ENCODE measurements around the gene F3. TPM values are rescaled to one million over a fixed set of nuclear protein-coding genes. Genes with fewer than 3 reads are reported as not detected.
A peak's percentile ranks its signal among the peaks of the same experiment; 100 is the strongest.

Gene F3
- total and polyA plus RNA-seq, 12 donors: 11.8 to 50.9 (median 23.9) TPM

DNA sequence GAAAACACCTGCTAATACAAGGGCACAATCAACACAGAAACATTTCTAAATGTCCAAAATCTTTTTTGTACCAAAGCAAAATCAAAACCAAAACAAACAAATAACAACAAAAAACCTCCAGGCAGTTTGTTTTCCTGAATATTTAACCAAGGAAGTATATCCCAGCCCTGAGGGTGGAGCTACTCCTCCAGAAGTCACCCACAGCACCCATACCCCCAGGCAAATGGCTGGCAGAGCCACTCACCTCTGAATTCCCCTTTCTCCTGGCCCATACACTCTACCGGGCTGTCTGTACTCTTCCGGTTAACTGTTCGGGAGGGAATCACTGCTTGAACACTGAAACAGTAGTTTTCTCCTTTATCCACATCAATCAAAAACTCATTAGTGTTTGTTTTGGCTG lies 9.5 kb downstream of the F3 start:
- Histone ChIP-seq H3K9me3 (replicated peaks in 1 of 3) (no peaks in the 10 kb centered on the region), H3K36me3 (replicated peaks in 1 of 2) (peaks cover 0 to 28% of the 10 kb centered on the region in 2 donors), H3K27ac (no peak overlapping the region), H3K27me3 (no peaks in the 10 kb centered on the region), H3K4me3 (no peak overlapping the region), H3K4me1 (replicated peaks in 1 of 2) (peaks cover 5 to 9% of the 10 kb centered on the region in 2 donors)
- 71 to 92% (median 79%) methylated on average over 3 of the region's 3 CpGs for WGBS, 4 donors
- no peak for DNase-seq
- intact Hi-C loops (cut with DNase I): loop anchor here in 1 of 2 donors (10.0 kb wide), 1 partner anchor 73 kb away; no protein-coding TSS in a partner anchor
- TF ChIP-seq POLR2A (IDR thresholded peaks at IDR 0.05): no peak
- TF ChIP-seq, protein P1, sequence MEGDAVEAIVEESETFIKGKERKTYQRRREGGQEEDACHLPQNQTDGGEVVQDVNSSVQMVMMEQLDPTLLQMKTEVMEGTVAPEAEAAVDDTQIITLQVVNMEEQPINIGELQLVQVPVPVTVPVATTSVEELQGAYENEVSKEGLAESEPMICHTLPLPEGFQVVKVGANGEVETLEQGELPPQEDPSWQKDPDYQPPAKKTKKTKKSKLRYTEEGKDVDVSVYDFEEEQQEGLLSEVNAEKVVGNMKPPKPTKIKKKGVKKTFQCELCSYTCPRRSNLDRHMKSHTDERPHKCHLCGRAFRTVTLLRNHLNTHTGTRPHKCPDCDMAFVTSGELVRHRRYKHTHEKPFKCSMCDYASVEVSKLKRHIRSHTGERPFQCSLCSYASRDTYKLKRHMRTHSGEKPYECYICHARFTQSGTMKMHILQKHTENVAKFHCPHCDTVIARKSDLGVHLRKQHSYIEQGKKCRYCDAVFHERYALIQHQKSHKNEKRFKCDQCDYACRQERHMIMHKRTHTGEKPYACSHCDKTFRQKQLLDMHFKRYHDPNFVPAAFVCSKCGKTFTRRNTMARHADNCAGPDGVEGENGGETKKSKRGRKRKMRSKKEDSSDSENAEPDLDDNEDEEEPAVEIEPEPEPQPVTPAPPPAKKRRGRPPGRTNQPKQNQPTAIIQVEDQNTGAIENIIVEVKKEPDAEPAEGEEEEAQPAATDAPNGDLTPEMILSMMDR (IDR thresholded peaks at IDR 0.05): peak in 1 of 6 experiments; percentile 13

- 94 to 97% (median 94%) methylated on average over 6 of the region's 6 CpGs for WGBS, 4 donors
- intact Hi-C loops (cut with DNase I): loop anchor here in 1 of 2 donors (10.0 kb wide), 1 partner anchor 73 kb away; no protein-coding TSS in a partner anchor
- no peak overlapping the region for H3K27ac ChIP-seq
- peaks cover 5% of the 10 kb centered on the region in 2 donors for H3K4me1 ChIP-seq (replicated peaks in 1 of 2)
- H3K4me3 ChIP-seq: no peak overlapping the region
- no peaks in the 10 kb centered on the region for H3K27me3 ChIP-seq
- TF ChIP-seq, protein P1 (IDR thresholded peaks at IDR 0.05): no peak
- TF ChIP-seq POLR2A (IDR thresholded peaks at IDR 0.05): no peak
- peaks cover 0 to 28% of the 10 kb centered on the region in 2 donors for H3K36me3 ChIP-seq (replicated peaks in 1 of 2)
- H3K9me3 ChIP-seq (replicated peaks in 1 of 3): no peaks in the 10 kb centered on the region
- no peak for DNase-seq
Observed at GRCh38 chr1:94531664-94532063, 9.9 kb downstream of the F3 start.

DNA sequence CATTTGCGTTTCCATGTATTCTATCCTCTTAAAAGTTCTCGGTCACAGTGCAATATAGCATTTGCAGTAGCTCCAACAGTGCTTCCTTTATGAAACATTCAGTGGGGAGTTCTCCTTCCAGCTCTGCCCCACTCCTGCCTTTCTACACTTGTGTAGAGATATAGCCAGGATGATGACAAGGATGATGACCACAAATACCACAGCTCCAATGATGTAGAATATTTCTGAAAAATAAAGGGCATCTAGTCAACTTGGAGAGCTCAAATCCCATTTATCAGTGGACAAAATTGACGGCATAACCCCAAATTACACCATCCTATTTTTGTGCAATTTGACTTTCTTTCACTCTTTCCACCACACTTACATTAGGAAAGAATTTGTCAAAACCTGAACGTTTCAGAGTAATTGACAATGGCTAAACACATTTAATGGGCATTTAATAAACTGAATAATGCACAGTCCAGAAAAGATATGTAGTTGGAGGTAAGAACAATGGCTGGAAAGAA lies 11.1 kb downstream of the F3 start:
- TF ChIP-seq, protein P1 (IDR thresholded peaks at IDR 0.05): no peak
- TF ChIP-seq POLR2A (IDR thresholded peaks at IDR 0.05): no peak
- 85 to 90% (median 86%) methylated on average over 4 of the region's 4 CpGs for WGBS, 4 donors
- no peak overlapping the region for H3K4me3 ChIP-seq
- no peak for DNase-seq
- no peaks in the 10 kb centered on the region for H3K9me3 ChIP-seq (replicated peaks in 1 of 3)
- no peak overlapping the region for H3K27ac ChIP-seq
- H3K36me3 ChIP-seq (replicated peaks in 1 of 2): peaks cover 0 to 24% of the 10 kb centered on the region in 2 donors
- H3K27me3 ChIP-seq: no peaks in the 10 kb centered on the region
- peaks cover 0 to 5% of the 10 kb centered on the region in 2 donors for H3K4me1 ChIP-seq (replicated peaks in 1 of 2)
- intact Hi-C loops (cut with DNase I): loop anchor here in 1 of 2 donors (10.0 kb wide), 1 partner anchor 74 kb away; no protein-coding TSS in a partner anchor

DNA sequence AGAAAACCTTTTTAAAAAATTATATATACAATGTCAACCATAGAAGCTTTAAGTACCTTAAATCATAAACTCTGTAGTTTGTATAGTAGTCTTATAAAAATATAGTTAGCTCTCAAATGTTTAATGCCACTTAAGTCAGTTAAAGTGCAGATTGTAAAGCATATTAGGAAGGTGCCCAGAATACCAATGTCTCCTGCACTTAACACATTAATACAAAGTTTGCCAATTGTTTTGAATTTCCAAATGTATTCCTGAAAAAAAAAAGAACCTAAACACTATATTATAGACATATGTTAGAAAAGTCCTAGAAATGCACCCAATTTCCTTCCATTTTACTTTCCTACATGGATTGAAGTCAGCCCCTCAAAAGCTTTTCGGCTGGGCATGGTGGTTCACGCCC lies 12.1 kb downstream of the F3 start:
- H3K4me1 ChIP-seq (replicated peaks in 1 of 2): peaks cover 0 to 5% of the 10 kb centered on the region in 2 donors
- intact Hi-C loops (cut with DNase I): no loop called here
- peaks cover 0 to 14% of the 10 kb centered on the region in 2 donors for H3K36me3 ChIP-seq (replicated peaks in 1 of 2)
- no peak overlapping the region for H3K4me3 ChIP-seq
- no peaks in the 10 kb centered on the region for H3K9me3 ChIP-seq (replicated peaks in 1 of 3)
- no peak for DNase-seq
- H3K27ac ChIP-seq: no peak overlapping the region
- 95 to 100% (median 97%) methylated on average over 2 of the region's 2 CpGs for WGBS, 4 donors
- no peaks in the 10 kb centered on the region for H3K27me3 ChIP-seq
- no peak for TF ChIP-seq POLR2A (IDR thresholded peaks at IDR 0.05)
- TF ChIP-seq, protein P1 (IDR thresholded peaks at IDR 0.05): no peak

Measured in adrenal gland (tissue), 12 donors.